Measurements from ENCODE around the gene CFH. TPM values are rescaled to one million over a fixed set of nuclear protein-coding genes. Genes with fewer than 3 reads are reported as not detected.

CFH gene
- total RNA-seq, 1 donor from 2014 or later, result 8.8 TPM

- Mint-ChIP-seq H3K4me3 (no peak overlapping the region), H3K36me3 (no peaks in the 10 kb centered on the region), H3K27ac (no peak overlapping the region), H3K27me3 (ENCODE audit: low read depth) (no peaks in the 10 kb centered on the region), H3K4me1 (no peaks in the 10 kb centered on the region), H3K9me3 (no peaks in the 10 kb centered on the region)
- no peak for DNase-seq (ENCODE audit: low spot score in 2 of 2, unreplicated experiment in 2 of 2)
- TF ChIP-seq CTCF (IDR thresholded peaks at IDR 0.05; ENCODE audit: unreplicated experiment), result no peak
Observed at GRCh38 chr1:196640976-196641375, 10.9 kb upstream of the CFH start.

- Mint-ChIP-seq H3K27me3 (ENCODE audit: low read depth) (no peaks in the 10 kb centered on the region), H3K36me3 (no peaks in the 10 kb centered on the region), H3K27ac (no peak overlapping the region), H3K4me3 (no peak overlapping the region), H3K4me1 (peaks cover 9% of the 10 kb centered on the region), H3K9me3 (no peaks in the 10 kb centered on the region)
- DNase-seq (ENCODE audit: low spot score in 2 of 2, unreplicated experiment in 2 of 2), result no peak
- no peak for TF ChIP-seq CTCF (IDR thresholded peaks at IDR 0.05; ENCODE audit: unreplicated experiment)
Observed at GRCh38 chr1:196649990-196650389, 1.9 kb upstream of the CFH start.

GRCh38 chr1:196650403-196650802 is 1.4 kb upstream of the CFH start:
- TF ChIP-seq CTCF (IDR thresholded peaks at IDR 0.05; ENCODE audit: unreplicated experiment), result no peak
- Mint-ChIP-seq H3K9me3 (no peaks in the 10 kb centered on the region), H3K4me3 (no peak overlapping the region), H3K36me3 (no peaks in the 10 kb centered on the region), H3K27ac (no peak overlapping the region), H3K4me1 (peaks cover 9% of the 10 kb centered on the region), H3K27me3 (ENCODE audit: low read depth) (no peaks in the 10 kb centered on the region)
- DNase-seq (ENCODE audit: low spot score in 2 of 2, unreplicated experiment in 2 of 2), result no peak

- Mint-ChIP-seq H3K4me1 (peaks cover 9% of the 10 kb centered on the region), H3K4me3 (no peak overlapping the region), H3K36me3 (no peaks in the 10 kb centered on the region), H3K27me3 (ENCODE audit: low read depth) (no peaks in the 10 kb centered on the region), H3K9me3 (no peaks in the 10 kb centered on the region), H3K27ac (no peak overlapping the region)
- DNase-seq (ENCODE audit: low spot score in 2 of 2, unreplicated experiment in 2 of 2), result no peak
- no peak for TF ChIP-seq CTCF (IDR thresholded peaks at IDR 0.05; ENCODE audit: unreplicated experiment)
Observed at GRCh38 chr1:196651079-196651478, 764 bp upstream of the CFH start.

- peaks cover 9% of the 10 kb centered on the region for H3K4me1 Mint-ChIP-seq
- TF ChIP-seq CTCF (IDR thresholded peaks at IDR 0.05; ENCODE audit: unreplicated experiment), result no peak
- no peak for DNase-seq (ENCODE audit: low spot score in 2 of 2, unreplicated experiment in 2 of 2)
- H3K27me3 Mint-ChIP-seq (ENCODE audit: low read depth), result no peaks in the 10 kb centered on the region
- no peaks in the 10 kb centered on the region for H3K36me3 Mint-ChIP-seq
- H3K4me3 Mint-ChIP-seq, result no peak overlapping the region
- no peaks in the 10 kb centered on the region for H3K9me3 Mint-ChIP-seq
- H3K27ac Mint-ChIP-seq, result no peak overlapping the region
Observed at GRCh38 chr1:196654271-196654670, 2.4 kb downstream of the CFH start.

- Mint-ChIP-seq H3K36me3 (no peaks in the 10 kb centered on the region), H3K27ac (no peak overlapping the region), H3K27me3 (ENCODE audit: low read depth) (no peaks in the 10 kb centered on the region)
Observed at GRCh38 chr1:196655071-196655470, 3.2 kb downstream of the CFH start.

More at GRCh38 chr1:196655071-196655470, 3.2 kb downstream of the CFH start:
- no peak for DNase-seq (ENCODE audit: low spot score in 2 of 2, unreplicated experiment in 2 of 2)
- Mint-ChIP-seq H3K9me3 (no peaks in the 10 kb centered on the region), H3K4me1 (peaks cover 10% of the 10 kb centered on the region), H3K4me3 (no peak overlapping the region)
- no peak for TF ChIP-seq CTCF (IDR thresholded peaks at IDR 0.05; ENCODE audit: unreplicated experiment)
